SK-N-MC (cell line): ENCODE measurements around the gene PSMG2.

Experiments used
- EZH2 ChIP-seq: fragments of 200-600 bp; sonication (generic); IDR thresholded peaks from one replicate; pipeline ENCODE4 v1.6.1; 2017; ENCODE audit warnings: antibody characterized with exemption
- POLR2AphosphoS5 ChIP-seq: IDR thresholded peaks from 2 replicates; pipeline ENCODE4 v1.6.1; 2012; ENCODE audit warnings: mild to moderate bottlenecking, low read depth, low read length, borderline replicate concordance

GRCh38 chr18:12694032-12694431 lies 8.8 kb upstream of the PSMG2 start:
- TF ChIP-seq POLR2AphosphoS5 (no peak), EZH2 (no peak)
